HepG2 (cell line): ENCODE measurements around the gene INSRR.

Experiments used
- HCFC1 ChIP-seq: fragments of 150-350 bp; IDR thresholded peaks from 2 replicates; pipeline ENCODE4 v1.6.1; 2014; ENCODE audit warnings: low read depth, low read length
- MYC ChIP-seq: sonication (generic); formaldehyde crosslinking; IDR thresholded peaks from 2 replicates; pipeline ENCODE4 v1.9.0; 2021; ENCODE audit warnings: missing genetic modification reagents, borderline replicate concordance
- NFE2L2 ChIP-seq: fragments of 150-350 bp; IDR thresholded peaks from 2 replicates; pipeline ENCODE4 v1.6.1; 2014; ENCODE audit warnings: low read length
- POLR2A ChIP-seq, 2 experiments: IDR thresholded peaks; 2 replicates each; pipeline ENCODE4 v1.6.1; 2011; ENCODE audit warnings: low read depth in 2 of 2, low read length in 2 of 2, mild to moderate bottlenecking in 1 of 2, moderate library complexity in 1 of 2; ENCODE audit not compliant: insufficient read depth in 1 of 2
- SMARCE1 ChIP-seq: fragments of 450-650 bp; IDR thresholded peaks from 2 replicates; pipeline ENCODE4 v1.6.1; 2017; ENCODE audit warnings: borderline replicate concordance
- ZNF629 ChIP-seq: sonication (generic); formaldehyde crosslinking; conservative IDR thresholded peaks from 2 replicates; pipeline ENCODE4 v1.5.0; 2020; ENCODE audit warnings: missing genetic modification reagents
- TF ChIP-seq, protein P1 (sequence below), 2 experiments: fragments of 450-650 bp in 1 of 2; sonication (generic) in 1 of 2; formaldehyde crosslinking; IDR thresholded peaks; 2 replicates each; pipeline versions ENCODE4 v1.5.0 to v1.8.0; 2020 to 2022; ENCODE audit warnings: mild to moderate bottlenecking in 1 of 2, missing genetic modification reagents in 1 of 2

DNA sequence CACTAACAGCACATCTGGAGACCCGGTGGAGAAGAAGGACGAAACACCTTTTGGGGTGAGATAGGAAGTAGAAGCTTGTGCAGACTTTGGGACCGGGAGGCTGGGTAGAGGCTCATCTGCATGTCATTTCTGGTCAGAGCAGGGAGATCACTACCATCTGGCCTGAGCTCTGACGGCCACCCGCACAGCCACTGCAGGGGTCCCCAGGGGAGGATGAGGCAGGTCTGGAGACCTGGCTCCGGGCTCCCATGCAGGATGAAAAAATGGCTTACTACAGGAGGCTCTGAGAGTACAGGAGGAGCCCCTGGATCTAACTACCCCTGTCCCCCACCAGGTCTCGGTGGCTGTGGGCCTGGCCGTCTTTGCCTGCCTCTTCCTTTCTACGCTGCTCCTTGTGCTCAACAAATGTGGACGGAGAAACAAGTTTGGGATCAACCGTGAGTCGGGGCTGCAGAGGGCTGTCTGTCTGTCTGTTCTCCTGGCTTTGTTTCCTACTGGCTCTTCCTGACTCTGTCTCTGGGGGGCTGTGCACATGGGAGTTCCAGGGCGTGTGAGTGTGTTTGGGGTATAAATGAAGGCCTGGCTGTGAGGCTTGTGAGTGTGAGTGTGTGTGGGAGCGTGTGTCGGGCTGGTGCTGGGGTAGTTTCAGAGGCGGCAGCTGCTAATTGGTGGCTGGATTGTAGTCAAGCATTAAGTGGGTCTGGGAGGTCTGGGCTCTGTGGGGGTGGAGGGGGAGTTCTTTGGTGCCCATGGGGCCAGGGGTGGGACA lies 15.8 kb upstream of the INSRR start:
- TF ChIP-seq NFE2L2 = no peak
- TF ChIP-seq, protein P1, sequence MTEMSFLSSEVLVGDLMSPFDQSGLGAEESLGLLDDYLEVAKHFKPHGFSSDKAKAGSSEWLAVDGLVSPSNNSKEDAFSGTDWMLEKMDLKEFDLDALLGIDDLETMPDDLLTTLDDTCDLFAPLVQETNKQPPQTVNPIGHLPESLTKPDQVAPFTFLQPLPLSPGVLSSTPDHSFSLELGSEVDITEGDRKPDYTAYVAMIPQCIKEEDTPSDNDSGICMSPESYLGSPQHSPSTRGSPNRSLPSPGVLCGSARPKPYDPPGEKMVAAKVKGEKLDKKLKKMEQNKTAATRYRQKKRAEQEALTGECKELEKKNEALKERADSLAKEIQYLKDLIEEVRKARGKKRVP (CRISPR knock-in tag; IDR thresholded peaks at IDR 0.05) = no peak
- TF ChIP-seq SMARCE1 = no peak
- no peak for TF ChIP-seq MYC (CRISPR knock-in tag)
- TF ChIP-seq POLR2A (IDR thresholded peaks at IDR 0.05; ENCODE audit: insufficient read depth in 1 of 2, low read depth in 2 of 2, low read length in 2 of 2) = no peak
- TF ChIP-seq ZNF629 (CRISPR knock-in tag) = no peak
- TF ChIP-seq HCFC1 = no peak
